Smooth muscle cell of the umbilical artery (primary cell): ENCODE measurements around the gene DDT. TPM values are rescaled to one million over a fixed set of nuclear protein-coding genes. Genes with fewer than 3 reads are reported as not detected.

Source experiments
- total RNA-seq: library from RNA; depleted of rRNA; stranded (reverse); fragments of >200 nt; gene quantifications from 2 replicates; pipeline ENCODE4 v1.2.3, GENCODE V29; 2014

The DDT gene
- total RNA-seq = 75.8 and 104 TPM in 2 replicates

DNA sequence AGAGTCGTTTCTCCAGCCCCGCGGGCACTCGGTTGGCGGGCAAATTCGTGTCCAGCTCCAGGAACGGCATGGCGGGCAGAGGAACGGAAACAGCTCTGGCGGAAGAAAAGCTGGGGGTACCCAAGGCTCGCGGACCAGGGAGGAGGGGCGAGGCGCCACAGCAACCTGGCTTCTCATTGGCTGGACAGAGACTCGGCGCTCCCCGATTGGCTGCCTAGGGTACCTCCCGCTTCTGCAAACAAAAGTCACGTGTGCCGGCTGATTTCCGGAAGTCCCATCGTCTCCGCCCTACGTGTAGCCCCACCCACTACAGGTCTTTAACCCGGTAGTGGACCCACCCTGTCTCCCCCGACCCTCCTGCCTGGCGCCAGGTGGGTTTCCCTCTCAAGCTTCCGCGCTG, at the start of gene DDT:
DDT (minus strand) TSS at position 97 of the 400 bp plus-strand sequence; CDS start at position 70, 27 bp downstream.

DNA sequence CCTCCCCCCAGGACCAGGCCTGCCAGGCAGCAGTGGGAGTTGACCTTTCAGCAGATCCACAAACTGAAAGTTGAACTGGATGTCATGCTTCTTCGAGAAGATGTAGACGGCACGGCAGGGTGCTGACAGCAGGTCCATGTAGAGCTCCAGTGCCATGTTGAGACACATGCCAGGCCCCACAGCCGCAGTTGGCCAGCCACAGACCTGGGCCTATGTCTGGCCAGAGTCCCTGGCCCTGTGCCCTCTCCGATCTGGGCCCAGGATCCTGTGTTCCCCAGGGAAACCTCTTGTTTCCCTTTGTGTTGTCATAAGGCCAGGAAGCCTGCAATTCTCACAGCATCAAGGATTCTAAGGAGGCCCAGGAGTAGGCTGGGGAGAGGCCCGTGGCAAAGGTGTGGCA, 31.0 kb upstream of the DDT start, which contains the start of gene GSTT4:
GSTT4 (minus strand) TSS at position 253 of the 400 bp plus-strand sequence; CDS start at position 156, 97 bp downstream.

GRCh38 chr22:23979557-23980240, 5.5 kb upstream of the DDT start, which contains the start of gene GSTT2:
TSS of gene GSTT2 (plus strand) at chr22:23980134.

DNA sequence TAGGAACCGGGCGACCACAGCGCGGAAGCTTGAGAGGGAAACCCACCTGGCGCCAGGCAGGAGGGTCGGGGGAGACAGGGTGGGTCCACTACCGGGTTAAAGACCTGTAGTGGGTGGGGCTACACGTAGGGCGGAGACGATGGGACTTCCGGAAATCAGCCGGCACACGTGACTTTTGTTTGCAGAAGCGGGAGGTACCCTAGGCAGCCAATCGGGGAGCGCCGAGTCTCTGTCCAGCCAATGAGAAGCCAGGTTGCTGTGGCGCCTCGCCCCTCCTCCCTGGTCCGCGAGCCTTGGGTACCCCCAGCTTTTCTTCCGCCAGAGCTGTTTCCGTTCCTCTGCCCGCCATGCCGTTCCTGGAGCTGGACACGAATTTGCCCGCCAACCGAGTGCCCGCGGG, 7.7 kb downstream of the DDT start, which contains the start of gene DDTL:
DDTL (plus strand) TSS at position 321 of the 400 bp plus-strand sequence; CDS start at position 348, 27 bp downstream.

GRCh38 chr22:23961084-23961771, 13.0 kb downstream of the DDT start, which contains the start of gene GSTT2B:
TSS of gene GSTT2B (minus strand) at chr22:23961195. CDS start at chr22:23961131, 64 bp downstream.

Other genes starting within 250 kb of the DDT start
- 4.2 and 6.7 TPM in 2 replicates for gene ZNF70, start 223.3 kb downstream of the DDT start, total RNA-seq
- gene VPREB3, start 220.0 kb downstream of the DDT start, total RNA-seq = not detected in 2 replicates
- 1.2 and 3.3 TPM in 2 replicates for gene C22orf15, start 211.5 kb downstream of the DDT start, total RNA-seq
- 3.0 and 4.3 TPM in 2 replicates for gene CHCHD10, start 206.5 kb downstream of the DDT start, total RNA-seq
- gene MMP11, start 201.6 kb downstream of the DDT start, total RNA-seq = 14.0 and 15.4 TPM in 2 replicates
- 17.5 and 42.7 TPM in 2 replicates for gene SMARCB1, start 187.5 kb downstream of the DDT start, total RNA-seq
- gene DERL3, start 135.4 kb downstream of the DDT start, total RNA-seq = 0.30 and 0.83 TPM in 2 replicates
- 12.9 and 14.8 TPM in 2 replicates for gene SLC2A11, start 116.6 kb downstream of the DDT start, total RNA-seq
- gene MIF, start 80.1 kb downstream of the DDT start, total RNA-seq = 204 and 272 TPM in 2 replicates
- gene GSTT2B, start 13.2 kb downstream of the DDT start, total RNA-seq = 4.2 and 15.7 TPM in 2 replicates
- 0.59 and 0.60 TPM in 2 replicates for gene DDTL, start 7.6 kb downstream of the DDT start, total RNA-seq
- gene GSTT2, start 5.7 kb upstream of the DDT start, total RNA-seq = 0.60 TPM in 1 of 2 replicates, not detected in the other
- not detected in 2 replicates for gene GSTT4, start 31.0 kb upstream of the DDT start, total RNA-seq
- gene CABIN1, start 36.9 kb upstream of the DDT start, total RNA-seq = 41.9 and 75.8 TPM in 2 replicates
- gene SUSD2, start 207.0 kb upstream of the DDT start, total RNA-seq = 0.28 and 0.89 TPM in 2 replicates